ENCODE measurements around the gene OS9.

The OS9 gene

GRCh38 chr12:57765698-57766463, 71.9 kb downstream of the OS9 start:
- DNase-seq (ENCODE audit: low read depth), result no peak

DNA sequence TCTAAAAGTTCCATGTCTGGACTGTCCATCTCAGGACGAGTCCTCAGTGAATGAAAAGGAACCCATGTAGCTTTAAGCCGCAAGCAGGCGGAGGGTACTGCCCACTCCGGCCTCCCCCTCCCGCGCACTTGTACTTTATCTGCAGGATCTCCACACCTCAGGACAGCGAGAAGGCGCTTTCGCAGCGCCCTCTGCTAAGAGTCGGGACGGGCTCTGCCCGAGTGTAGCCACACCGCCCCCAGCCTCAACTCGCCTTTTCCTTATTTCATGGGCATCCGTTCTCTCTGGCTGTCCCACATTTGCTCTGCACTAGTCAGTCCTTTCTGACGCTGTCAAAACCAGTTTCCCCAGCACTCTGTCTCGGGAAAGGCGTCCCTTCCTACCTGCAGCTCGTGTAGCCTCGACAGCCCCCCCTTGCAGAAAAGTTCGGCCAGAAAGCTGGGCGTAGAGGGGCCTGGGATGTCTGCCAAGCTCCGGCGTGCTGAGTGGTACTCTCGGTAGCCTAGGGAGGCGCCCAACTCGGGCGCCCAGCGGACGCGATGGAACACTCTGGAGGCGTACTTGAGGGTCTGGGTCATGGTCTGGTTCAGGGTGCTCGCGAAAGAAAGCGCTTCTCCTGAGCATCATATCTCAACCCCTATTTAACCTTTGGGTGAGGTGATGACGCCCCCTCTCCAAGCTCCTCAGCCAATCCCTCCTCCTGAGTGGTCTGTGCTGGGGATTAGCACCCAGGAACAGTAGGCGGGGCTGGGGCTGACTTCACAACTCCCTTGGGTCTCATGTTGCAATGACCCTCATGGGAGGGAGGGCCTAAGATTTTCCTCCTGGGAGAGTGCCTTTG, 72.8 kb downstream of the OS9 start, which contains the start of gene CYP27B1:
Gene CYP27B1, minus strand, starts transcription at position 615 of the 841 bp plus-strand sequence. Its CDS starts 37 bp downstream, at position 578.
- DNase-seq (ENCODE audit: low read depth), result no peak

DNA sequence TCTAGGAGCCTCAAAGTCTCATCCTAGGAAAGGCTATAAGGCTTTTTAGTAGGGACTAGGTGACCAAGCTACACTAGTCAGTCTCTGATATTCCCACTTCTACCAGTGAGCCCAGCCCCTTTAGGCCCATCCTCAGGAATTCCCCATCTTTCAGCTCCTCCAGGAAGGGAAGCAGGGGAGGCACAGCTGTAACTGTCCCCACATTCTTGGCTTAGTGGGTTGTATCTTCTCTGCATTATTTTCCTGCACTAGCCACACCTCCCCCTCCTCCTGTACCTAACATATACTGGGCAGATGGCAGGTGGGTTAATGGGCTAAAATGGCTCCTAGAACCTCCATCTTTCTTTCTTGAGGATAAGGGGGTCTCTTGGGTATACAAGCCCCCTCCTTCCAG, 73.4 kb downstream of the OS9 start:
- DNase-seq (ENCODE audit: low read depth), result no peak

DNA sequence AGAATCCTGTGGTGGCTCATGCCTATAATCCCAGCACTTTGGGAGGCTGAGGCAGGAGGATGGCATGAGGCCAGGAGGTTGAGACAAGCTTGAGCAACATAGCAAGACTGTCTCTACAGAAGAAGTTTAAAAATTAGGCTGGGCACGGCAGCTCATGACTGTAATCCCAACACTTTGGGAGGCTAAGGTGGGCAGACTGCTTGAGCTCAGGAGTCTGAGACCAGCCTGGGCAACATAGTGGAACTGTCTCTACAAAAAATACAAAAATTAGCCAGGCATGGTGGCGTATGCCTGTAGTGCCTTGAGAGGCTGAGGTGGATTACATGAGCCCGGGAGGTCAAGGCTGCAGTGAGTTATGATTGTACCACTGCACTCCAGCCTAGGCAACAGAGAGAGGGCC, 73.9 kb downstream of the OS9 start:
- DNase-seq (ENCODE audit: low read depth), result no peak

GRCh38 chr12:57769594-57769993, 75.7 kb downstream of the OS9 start:
- DNase-seq (ENCODE audit: low read depth), result no peak

DNA sequence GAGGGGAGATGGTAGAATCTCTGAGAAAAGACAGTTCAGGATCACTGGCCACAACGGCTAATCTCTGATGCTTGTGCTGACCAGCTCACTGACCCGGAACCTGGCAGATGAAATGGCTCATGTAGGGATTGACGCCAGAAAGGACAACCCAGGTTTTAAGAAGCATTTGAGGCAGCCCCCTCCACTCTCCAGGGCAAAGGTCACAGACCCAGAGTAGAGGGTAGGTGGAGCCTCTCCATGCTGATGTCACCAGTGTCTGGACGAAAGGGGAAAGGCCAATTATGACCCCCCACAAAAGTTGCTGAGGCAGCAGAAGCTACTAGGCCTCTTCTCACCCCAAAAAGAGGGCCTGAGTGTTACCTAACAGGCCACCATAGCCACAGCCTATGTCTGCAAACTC, 76.8 kb downstream of the OS9 start:
- DNase-seq (ENCODE audit: low read depth), result no peak

Measured in GM04503 (cell line).